Stimulated activated CD4-positive, alpha-beta T cell treated with anti-CD3 and anti-CD28 coated beads, Interleukin-15, amount 100 ng/mL, for 1 hour (primary cell): ENCODE measurements around the gene SHANK1.
"Not testable (repeated sequence)": the region's sequence is repeated elsewhere in the genome, so short reads cannot be mapped to it uniquely, and the experiment has no call there.

Source experiments
- DNase-seq, 2 donors: peaks; one replicate each; pipeline ENCODE4 v3.0.0-alpha.2; 2020; ENCODE audit warnings: low read depth in 1 of 2, low spot score in 1 of 2

The SHANK1 gene

GRCh38 chr19:50640368-50640767 lies 79.2 kb downstream of the SHANK1 start:
- DNase-seq, result no peak

- peak in 1 of 2 donors; percentile 36 for DNase-seq
Measured at GRCh38 chr19:50639121-50640112, 80.2 kb downstream of the SHANK1 start, which contains the start of gene SYT3. Gene SYT3 (minus strand): TSS chr19:50639881. CDS start chr19:50637411, 2,470 bp downstream.

GRCh38 chr19:50638600-50638999 lies 81.0 kb downstream of the SHANK1 start:
- DNase-seq, result no peak

- no peak for DNase-seq
Measured at GRCh38 chr19:50636317-50637085, 83.1 kb downstream of the SHANK1 start.

- no peak for DNase-seq
Measured at GRCh38 chr19:50633973-50634372, 85.6 kb downstream of the SHANK1 start.

GRCh38 chr19:50633359-50633758 lies 86.2 kb downstream of the SHANK1 start:
- DNase-seq, result no peak

- no peak for DNase-seq
Measured at GRCh38 chr19:50632151-50632835, 87.3 kb downstream of the SHANK1 start.

- no peak for DNase-seq
Measured at GRCh38 chr19:50629801-50630200, 89.8 kb downstream of the SHANK1 start.

- DNase-seq, result no peak
Measured at GRCh38 chr19:50629194-50629593, 90.4 kb downstream of the SHANK1 start.

- no peak for DNase-seq
Measured at GRCh38 chr19:50628551-50628950, 91.1 kb downstream of the SHANK1 start.

- DNase-seq, result no peak
Measured at GRCh38 chr19:50628146-50628545, 91.5 kb downstream of the SHANK1 start.

- no peak for DNase-seq
Measured at GRCh38 chr19:50626795-50627194, 92.8 kb downstream of the SHANK1 start.

GRCh38 chr19:50626011-50626410 lies 93.6 kb downstream of the SHANK1 start:
- no peak for DNase-seq

GRCh38 chr19:50624949-50625600 lies 94.5 kb downstream of the SHANK1 start:
- DNase-seq, result no peak

- DNase-seq, result not testable (repeated sequence)
Measured at GRCh38 chr19:50620394-50620906, 99.2 kb downstream of the SHANK1 start.

GRCh38 chr19:50619184-50619583 lies 100.4 kb downstream of the SHANK1 start:
- DNase-seq, result not testable (repeated sequence)

GRCh38 chr19:50618379-50618778 lies 101.2 kb downstream of the SHANK1 start:
- not testable (repeated sequence) for DNase-seq

GRCh38 chr19:50612504-50613404 lies 106.8 kb downstream of the SHANK1 start:
- DNase-seq, result not testable (repeated sequence)
